Activated T-helper 2 cell treated with anti-CD3 and anti-CD28 coated beads, Interferon-gamma antibody, Interleukin-2, Interleukin-4, amounts not matched to agents 10 μg/mL and 5 μg/mL and 100 μg/mL, durations not matched to agents 14 hours and 24 hours and 36 hours (primary cell): Measurements from ENCODE around the gene ANKRD50. TPM values are rescaled to one million over a fixed set of nuclear protein-coding genes. Genes with fewer than 3 reads are reported as not detected.

Source experiments
- DNase-seq: peaks from one replicate; pipeline ENCODE4 v3.0.0; 2021; ENCODE audit warnings: low spot score
- H3K27ac Mint-ChIP-seq: one replicate; pipeline ENCODE4 v1.8.0; 2021; ENCODE audit warnings: mixed read lengths
- H3K27me3 Mint-ChIP-seq: one replicate; pipeline ENCODE4 v1.8.0; 2021; ENCODE audit warnings: low read depth, mixed read lengths
- H3K36me3 Mint-ChIP-seq: one replicate; pipeline ENCODE4 v1.8.0; 2021; ENCODE audit warnings: low read depth, mixed read lengths
- H3K4me1 Mint-ChIP-seq: one replicate; pipeline ENCODE4 v1.8.0; 2021; ENCODE audit warnings: low read depth, mixed read lengths
- H3K4me3 Mint-ChIP-seq: one replicate; pipeline ENCODE4 v1.8.0; 2021; ENCODE audit warnings: low read depth, mild to moderate bottlenecking, moderate library complexity, mixed read lengths
- H3K9me3 Mint-ChIP-seq: one replicate; pipeline ENCODE4 v1.8.0; 2021; ENCODE audit warnings: mixed read lengths
- intact Hi-C: fragments of 100-400 bp; cut with micrococcal nuclease; formaldehyde crosslinking; loops from one replicate; pipeline ENCODE4 v1.15.1; 2023
- total RNA-seq: library from RNA; stranded (reverse); gene quantifications from 2 replicates; pipeline ENCODE4 v1.2.3, GENCODE V29; 2022

ANKRD50 gene
- total RNA-seq, 1 donor from 2014 or later = 0.39 TPM

DNA sequence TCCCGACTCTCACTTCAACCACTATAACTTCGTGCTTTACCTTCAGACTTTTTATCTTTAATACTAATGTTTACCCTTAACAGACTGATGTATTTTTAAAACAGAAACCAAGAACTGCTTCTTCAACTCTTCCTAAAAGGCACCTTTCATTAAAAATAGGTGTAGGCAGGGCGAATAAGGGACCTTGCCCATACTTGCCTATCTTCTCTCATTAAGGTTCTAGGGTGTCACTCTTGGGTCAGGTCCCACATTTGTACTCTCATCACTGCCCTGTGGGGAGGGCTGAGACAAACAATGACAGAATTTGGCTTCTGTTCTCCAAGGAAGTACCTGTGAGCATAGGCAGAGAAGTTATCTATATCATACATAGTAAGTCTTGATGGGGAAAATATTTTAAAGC is 69.7 kb downstream of the ANKRD50 start:
- H3K4me3 Mint-ChIP-seq = no peak overlapping the region
- H3K4me1 Mint-ChIP-seq = no peaks in the 10 kb centered on the region
- H3K27ac Mint-ChIP-seq = no peak overlapping the region
- no peaks in the 10 kb centered on the region for H3K27me3 Mint-ChIP-seq
- H3K9me3 Mint-ChIP-seq = no peaks in the 10 kb centered on the region
- DNase-seq = no peak
- no peaks in the 10 kb centered on the region for H3K36me3 Mint-ChIP-seq
- intact Hi-C loops = no loop called here

DNA sequence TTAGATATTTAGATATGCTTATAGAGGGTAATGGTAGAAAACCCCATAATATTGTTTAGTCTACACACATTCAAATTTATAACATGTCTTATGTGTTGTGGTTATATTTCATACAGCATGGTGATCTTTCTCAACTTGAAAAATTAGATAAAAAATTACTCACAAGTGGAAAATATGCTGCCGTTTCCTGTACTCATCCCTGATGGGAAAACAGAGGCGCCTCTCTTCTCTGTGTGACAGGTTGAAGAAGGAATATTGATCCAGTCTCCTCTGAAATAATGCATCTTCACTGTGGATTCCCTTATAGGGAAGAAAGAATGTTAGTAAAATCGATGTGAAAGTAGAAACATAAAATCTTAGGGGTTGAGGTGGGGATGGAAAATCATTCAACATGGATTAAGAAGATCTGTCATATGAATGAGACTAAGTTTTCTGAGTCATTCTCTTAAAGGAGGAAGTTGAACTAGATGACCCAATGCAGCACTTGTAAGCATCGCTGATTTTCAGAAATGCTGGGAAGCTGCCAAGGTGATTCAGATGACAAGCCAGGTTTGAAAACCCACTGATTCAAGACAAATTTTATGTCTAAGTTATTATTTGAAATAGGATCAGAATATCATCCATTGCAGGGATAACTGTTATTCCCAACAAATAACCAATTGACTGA is 70.7 kb downstream of the ANKRD50 start:
- intact Hi-C loops = no loop called here
- H3K27ac Mint-ChIP-seq = no peak overlapping the region
- H3K4me3 Mint-ChIP-seq = no peak overlapping the region
- H3K36me3 Mint-ChIP-seq = no peaks in the 10 kb centered on the region
- no peak for DNase-seq
- H3K9me3 Mint-ChIP-seq = no peaks in the 10 kb centered on the region
- no peaks in the 10 kb centered on the region for H3K27me3 Mint-ChIP-seq
- no peaks in the 10 kb centered on the region for H3K4me1 Mint-ChIP-seq

DNA sequence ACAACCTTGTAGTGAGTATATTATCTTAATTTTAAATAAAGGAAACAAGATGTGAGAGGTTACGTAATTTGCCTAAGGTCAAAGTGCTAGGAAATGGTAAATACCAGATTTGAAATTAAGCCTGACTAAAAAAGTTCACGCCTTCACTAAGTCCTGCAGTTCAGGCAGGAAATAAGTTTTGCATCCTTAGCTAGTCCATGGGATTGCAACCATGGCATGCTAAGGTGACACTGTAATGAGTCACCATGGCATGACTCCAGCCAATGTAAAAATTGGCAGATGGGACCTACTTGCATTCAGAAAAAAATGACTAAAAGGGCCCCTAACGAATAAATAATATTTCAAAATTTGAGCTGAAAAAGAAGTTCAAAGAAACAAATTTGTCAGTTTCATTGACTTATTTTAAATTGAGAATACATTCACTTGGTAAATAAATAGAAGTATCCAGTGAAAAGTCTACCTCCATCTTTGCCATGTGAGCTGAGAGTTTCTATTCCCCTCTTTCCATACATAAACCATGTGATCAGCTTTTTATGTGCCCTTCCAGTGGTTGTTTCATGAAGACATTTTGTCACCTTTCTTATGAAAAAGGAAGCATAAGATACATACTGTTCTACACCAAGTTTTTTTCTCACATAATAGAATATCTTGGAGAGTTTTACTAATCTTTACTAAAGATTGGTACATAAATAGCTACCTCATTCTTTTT is 72.4 kb downstream of the ANKRD50 start:
- Mint-ChIP-seq H3K4me3 (no peak overlapping the region), H3K4me1 (no peaks in the 10 kb centered on the region), H3K27ac (no peak overlapping the region), H3K9me3 (no peaks in the 10 kb centered on the region), H3K36me3 (no peaks in the 10 kb centered on the region), H3K27me3 (no peaks in the 10 kb centered on the region)
- no peak for DNase-seq
- intact Hi-C loops = no loop called here

DNA sequence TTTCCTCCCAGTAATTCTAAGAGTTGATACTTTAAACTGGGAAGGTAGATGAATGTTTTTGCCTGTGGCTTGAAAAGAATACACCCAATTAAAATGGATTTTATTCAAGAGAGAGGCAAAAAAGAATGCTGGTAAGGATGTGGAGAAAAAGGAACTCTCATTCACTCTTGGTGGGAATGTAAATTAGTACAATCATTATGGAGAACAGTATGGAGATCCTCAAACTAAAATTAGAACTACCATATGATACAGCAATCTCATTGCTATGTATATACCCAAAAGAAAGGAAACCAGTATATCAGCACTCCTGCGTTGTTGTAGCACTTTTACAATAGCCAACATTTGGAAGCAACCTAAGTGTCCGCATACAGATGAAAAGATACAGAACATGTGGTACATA is 75.2 kb downstream of the ANKRD50 start:
- no peak overlapping the region for H3K4me3 Mint-ChIP-seq
- no peak overlapping the region for H3K27ac Mint-ChIP-seq
- no peaks in the 10 kb centered on the region for H3K4me1 Mint-ChIP-seq
- DNase-seq = no peak
- H3K27me3 Mint-ChIP-seq = no peaks in the 10 kb centered on the region
- no peaks in the 10 kb centered on the region for H3K9me3 Mint-ChIP-seq
- intact Hi-C loops = no loop called here
- H3K36me3 Mint-ChIP-seq = no peaks in the 10 kb centered on the region

DNA sequence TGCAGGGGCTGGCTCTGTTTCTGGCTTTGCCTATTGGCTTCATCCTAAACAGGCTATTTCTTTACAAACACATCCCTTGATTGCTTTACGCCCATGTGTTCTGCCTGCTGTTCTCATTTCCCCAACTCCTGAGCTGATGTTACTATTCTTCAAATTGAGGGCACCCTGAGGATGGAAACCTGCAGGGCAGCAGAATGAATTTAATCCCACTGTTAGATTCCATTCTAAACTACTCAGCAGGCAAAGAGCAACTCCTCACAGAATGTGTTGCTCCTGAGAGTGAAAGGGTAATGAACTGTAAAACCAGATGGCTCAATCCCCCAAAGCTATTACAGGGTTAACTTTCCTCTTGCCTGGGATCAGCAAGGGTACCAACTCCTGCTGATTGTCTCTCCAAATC is 75.7 kb downstream of the ANKRD50 start:
- H3K27me3 Mint-ChIP-seq = no peaks in the 10 kb centered on the region
- no peak overlapping the region for H3K27ac Mint-ChIP-seq
- H3K4me3 Mint-ChIP-seq = no peak overlapping the region
- DNase-seq = no peak
- H3K4me1 Mint-ChIP-seq = no peaks in the 10 kb centered on the region
- no peaks in the 10 kb centered on the region for H3K9me3 Mint-ChIP-seq
- intact Hi-C loops = no loop called here
- no peaks in the 10 kb centered on the region for H3K36me3 Mint-ChIP-seq

DNA sequence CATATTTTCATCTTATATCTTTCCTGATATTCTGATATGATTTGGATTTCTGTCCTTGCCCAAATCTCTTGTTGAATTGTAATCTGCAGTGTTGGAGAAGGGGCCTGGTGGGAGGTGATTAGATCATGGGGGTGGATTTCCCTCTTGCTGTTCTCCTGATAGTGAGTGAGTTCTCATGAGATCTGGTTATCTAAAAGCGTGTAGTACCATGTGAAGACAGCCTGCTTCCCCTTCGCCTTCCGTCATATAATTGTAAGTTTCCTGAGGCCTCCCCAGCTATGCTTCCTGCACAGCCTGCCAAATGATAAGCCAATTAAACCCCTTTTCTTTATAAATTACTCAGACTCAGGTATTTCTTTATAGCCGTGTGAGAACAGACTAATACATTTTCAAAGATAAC is 77.2 kb downstream of the ANKRD50 start:
- H3K27ac Mint-ChIP-seq = no peak overlapping the region
- no peaks in the 10 kb centered on the region for H3K4me1 Mint-ChIP-seq
- no peak for DNase-seq
- intact Hi-C loops = no loop called here
- H3K4me3 Mint-ChIP-seq = no peak overlapping the region
- H3K9me3 Mint-ChIP-seq = no peaks in the 10 kb centered on the region
- no peaks in the 10 kb centered on the region for H3K27me3 Mint-ChIP-seq
- no peaks in the 10 kb centered on the region for H3K36me3 Mint-ChIP-seq

DNA sequence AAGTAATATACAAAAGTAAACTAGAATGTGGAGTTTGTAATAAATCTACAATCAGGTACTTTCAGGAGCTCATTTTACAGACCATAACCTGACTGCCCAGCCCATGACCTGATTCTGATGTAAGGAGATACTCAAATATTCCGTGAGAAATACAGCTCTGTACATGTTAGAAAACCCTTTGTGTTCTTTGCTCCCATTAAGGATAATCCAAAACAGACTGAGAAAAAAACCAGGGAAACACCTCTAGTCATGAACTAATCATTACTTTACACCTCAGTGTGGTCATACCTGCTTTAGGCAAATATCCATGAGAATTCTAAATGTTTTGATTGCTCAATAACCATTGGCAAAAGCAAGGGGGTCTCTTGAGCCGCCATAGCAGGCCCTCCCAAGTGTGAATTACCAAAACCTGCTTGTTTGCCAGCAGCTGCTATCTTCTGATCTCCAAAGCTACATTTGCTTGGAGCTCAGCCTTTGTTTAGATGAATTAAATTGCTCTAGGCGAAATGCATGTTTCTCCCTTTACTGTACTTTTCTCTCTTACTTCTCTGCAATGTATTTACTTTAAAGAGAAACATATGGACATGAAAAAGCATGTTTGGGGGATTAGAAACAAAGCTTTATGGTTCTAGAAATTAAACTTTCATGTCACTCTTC is 79.1 kb downstream of the ANKRD50 start:
- Mint-ChIP-seq H3K9me3 (no peaks in the 10 kb centered on the region), H3K4me3 (no peak overlapping the region), H3K36me3 (no peaks in the 10 kb centered on the region), H3K27ac (no peak overlapping the region), H3K4me1 (no peaks in the 10 kb centered on the region), H3K27me3 (no peaks in the 10 kb centered on the region)
- no peak for DNase-seq
- intact Hi-C loops = no loop called here

DNA sequence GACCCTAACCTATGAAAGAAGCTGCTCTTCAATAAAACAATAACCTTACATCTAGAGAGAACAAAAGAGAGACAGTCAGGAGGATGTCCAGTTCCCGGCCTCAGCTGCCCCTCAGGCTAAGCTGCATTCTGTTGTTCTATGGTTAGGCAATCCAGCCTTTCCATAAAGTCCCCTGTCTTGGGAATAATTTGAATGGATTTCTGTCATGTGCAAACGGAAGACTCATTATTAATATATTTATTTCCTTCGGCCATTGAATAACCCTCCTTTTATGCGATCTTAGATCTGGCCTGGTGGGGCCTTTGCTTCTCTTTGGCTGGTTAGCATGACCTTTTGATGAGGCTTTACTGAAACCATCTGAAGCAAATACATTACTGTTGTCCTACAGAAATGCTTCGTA is 80.1 kb downstream of the ANKRD50 start:
- no peaks in the 10 kb centered on the region for H3K27me3 Mint-ChIP-seq
- no peak overlapping the region for H3K27ac Mint-ChIP-seq
- no peak for DNase-seq
- no peaks in the 10 kb centered on the region for H3K36me3 Mint-ChIP-seq
- no peaks in the 10 kb centered on the region for H3K4me1 Mint-ChIP-seq
- intact Hi-C loops = no loop called here
- H3K9me3 Mint-ChIP-seq = no peaks in the 10 kb centered on the region
- H3K4me3 Mint-ChIP-seq = no peak overlapping the region

DNA sequence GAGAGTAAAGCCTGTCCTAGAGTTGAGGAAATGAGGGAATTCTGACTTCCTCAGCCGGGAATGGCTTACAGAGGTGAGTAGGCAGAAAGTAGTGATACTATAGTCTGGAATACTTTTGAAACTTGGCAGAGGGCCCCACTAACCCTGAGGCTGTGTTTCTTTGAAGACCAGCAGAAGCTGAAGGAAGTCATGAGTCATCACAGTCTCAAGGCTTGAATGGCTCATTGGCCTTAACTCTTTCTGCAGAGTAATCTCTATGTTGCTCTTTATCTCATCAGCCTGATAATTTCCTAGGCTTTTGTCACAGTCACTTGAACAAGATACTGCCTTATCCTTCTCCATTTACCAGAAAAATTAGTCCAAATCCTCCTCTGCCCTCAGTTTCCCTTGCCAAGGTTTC is 80.8 kb downstream of the ANKRD50 start:
- H3K4me3 Mint-ChIP-seq = no peak overlapping the region
- no peak for DNase-seq
- H3K27ac Mint-ChIP-seq = no peak overlapping the region
- no peaks in the 10 kb centered on the region for H3K4me1 Mint-ChIP-seq
- no peaks in the 10 kb centered on the region for H3K9me3 Mint-ChIP-seq
- H3K27me3 Mint-ChIP-seq = no peaks in the 10 kb centered on the region
- intact Hi-C loops = no loop called here
- H3K36me3 Mint-ChIP-seq = no peaks in the 10 kb centered on the region

DNA sequence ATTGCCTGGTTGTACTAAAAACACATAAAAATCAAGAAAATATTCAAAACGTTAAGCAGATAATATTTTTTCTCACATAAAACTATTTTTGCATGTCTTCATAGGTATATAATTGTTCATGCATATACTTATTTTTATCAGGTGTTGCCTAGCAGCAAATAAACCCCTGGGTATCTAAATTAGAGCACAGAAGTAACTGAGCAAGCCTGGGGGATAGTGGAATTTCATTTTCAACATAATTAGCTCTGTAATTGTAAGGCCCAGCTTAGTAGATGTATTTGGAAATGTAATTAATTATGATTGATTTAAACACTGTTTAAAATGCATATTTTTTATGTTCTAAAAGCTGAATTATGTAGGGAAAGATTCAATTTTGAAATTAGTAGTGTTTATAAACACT is 82.9 kb downstream of the ANKRD50 start:
- Mint-ChIP-seq H3K27me3 (no peaks in the 10 kb centered on the region), H3K27ac (no peak overlapping the region), H3K4me3 (no peak overlapping the region), H3K9me3 (no peaks in the 10 kb centered on the region), H3K4me1 (no peaks in the 10 kb centered on the region), H3K36me3 (no peaks in the 10 kb centered on the region)
- no peak for DNase-seq
- intact Hi-C loops = no loop called here
